Measurements from ENCODE around the gene DIRAS2. TPM values are rescaled to one million over a fixed set of nuclear protein-coding genes. Genes with fewer than 3 reads are reported as not detected.
"Not testable (repeated sequence)": the region's sequence is repeated elsewhere in the genome, so short reads cannot be mapped to it uniquely, and the experiment has no call there.

The DIRAS2 gene
- total and polyA plus RNA-seq, 3 donors from 2014 or later: 0.12 to 0.29 TPM; not detected in 1

GRCh38 chr9:90665072-90665471 is 22.4 kb upstream of the DIRAS2 start:
- Histone ChIP-seq H3K27ac (no peak overlapping the region), H3K36me3 (ENCODE audit: low read depth, missing control alignments) (no peaks in the 10 kb centered on the region), H3K4me3 (no peak overlapping the region), H3K4me1 (no peaks in the 10 kb centered on the region), H3K27me3 (no peaks in the 10 kb centered on the region), H3K9me3 (no peaks in the 10 kb centered on the region)
- DNase-seq: no peak
- intact Hi-C loops (cut with DNase I; ENCODE audit: low total_unique reads): no loop called here
- TF ChIP-seq POLR2A (IDR thresholded peaks at IDR 0.05) (no peak), CTCF (IDR thresholded peaks at IDR 0.05) (no peak)
- WGBS, 2 donors: 68 to 93% methylated on average over 4 of the region's 4 CpGs

GRCh38 chr9:90659650-90660364 is 17.2 kb upstream of the DIRAS2 start:
- intact Hi-C loops (cut with DNase I; ENCODE audit: low total_unique reads): no loop called here
- H3K27ac ChIP-seq: no peak overlapping the region
- no peaks in the 10 kb centered on the region for H3K36me3 ChIP-seq (ENCODE audit: low read depth, missing control alignments)
- H3K4me1 ChIP-seq: no peaks in the 10 kb centered on the region
- no peak for TF ChIP-seq POLR2A (IDR thresholded peaks at IDR 0.05)
- TF ChIP-seq CTCF (IDR thresholded peaks at IDR 0.05): no peak
- WGBS, 2 donors: 74 to 78% methylated on average over 3 of the region's 3 CpGs
- no peaks in the 10 kb centered on the region for H3K9me3 ChIP-seq
- H3K4me3 ChIP-seq: no peak overlapping the region
- no peak for DNase-seq
- no peaks in the 10 kb centered on the region for H3K27me3 ChIP-seq

GRCh38 chr9:90658783-90659182 is 16.2 kb upstream of the DIRAS2 start:
- Histone ChIP-seq H3K27ac (no peak overlapping the region), H3K4me1 (no peaks in the 10 kb centered on the region), H3K4me3 (no peak overlapping the region), H3K36me3 (ENCODE audit: low read depth, missing control alignments) (no peaks in the 10 kb centered on the region), H3K9me3 (no peaks in the 10 kb centered on the region), H3K27me3 (no peaks in the 10 kb centered on the region)
- DNase-seq: no peak
- 95 to 96% methylated on average over 4 of the region's 4 CpGs for WGBS, 2 donors
- intact Hi-C loops (cut with DNase I; ENCODE audit: low total_unique reads): no loop called here
- TF ChIP-seq POLR2A (IDR thresholded peaks at IDR 0.05): no peak

GRCh38 chr9:90658181-90658580 is 15.6 kb upstream of the DIRAS2 start:
- intact Hi-C loops (cut with DNase I; ENCODE audit: low total_unique reads): no loop called here
- H3K27me3 ChIP-seq: no peaks in the 10 kb centered on the region
- no peak for DNase-seq
- no peak overlapping the region for H3K4me3 ChIP-seq
- H3K9me3 ChIP-seq: no peaks in the 10 kb centered on the region
- 69 to 72% methylated on average over 3 of the region's 3 CpGs for WGBS, 2 donors
- no peak overlapping the region for H3K27ac ChIP-seq
- no peak for TF ChIP-seq CTCF (IDR thresholded peaks at IDR 0.05)
- no peak for TF ChIP-seq POLR2A (IDR thresholded peaks at IDR 0.05)
- H3K36me3 ChIP-seq (ENCODE audit: low read depth, missing control alignments): no peaks in the 10 kb centered on the region
- H3K4me1 ChIP-seq: no peaks in the 10 kb centered on the region

- DNase-seq; intact Hi-C loops (cut with DNase I; ENCODE audit: low total_unique reads); H3K9me3 ChIP-seq; H3K27me3 ChIP-seq; H3K4me3 ChIP-seq; H3K4me1 ChIP-seq; H3K27ac ChIP-seq; H3K36me3 ChIP-seq (ENCODE audit: low read depth, missing control alignments): not testable (repeated sequence)
- 87% methylated on average over 6 of the region's 6 CpGs for WGBS, 2 donors
These were observed 14.3 kb upstream of the DIRAS2 start for GRCh38 chr9:90656876-90657275.

DNA sequence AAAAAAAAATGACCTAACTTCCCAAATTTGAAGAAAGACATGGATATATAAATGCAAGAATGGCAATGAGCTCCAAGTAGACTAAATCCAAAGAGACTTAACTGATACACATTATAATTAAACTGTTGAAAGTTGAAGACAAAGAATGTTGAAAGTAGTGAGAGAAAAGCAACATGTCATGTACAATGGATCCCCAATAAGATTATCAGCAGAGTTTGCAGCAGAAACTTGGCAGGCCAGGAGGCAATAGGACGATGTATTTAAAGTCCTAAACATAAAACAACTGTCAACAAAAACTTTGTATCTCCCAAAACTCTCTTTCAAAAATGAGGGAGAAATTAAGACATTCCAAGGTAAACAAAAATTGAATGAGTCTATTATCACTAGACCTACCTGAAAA is 8.6 kb upstream of the DIRAS2 start:
- H3K27me3 ChIP-seq: no peaks in the 10 kb centered on the region
- TF ChIP-seq CTCF (IDR thresholded peaks at IDR 0.05): no peak
- DNase-seq: no peak
- intact Hi-C loops (cut with DNase I; ENCODE audit: low total_unique reads): no loop called here
- H3K27ac ChIP-seq: no peak overlapping the region
- 65 to 80% methylated on average over 1 of the region's 1 CpG for WGBS, 2 donors
- H3K4me1 ChIP-seq: no peaks in the 10 kb centered on the region
- no peak overlapping the region for H3K4me3 ChIP-seq
- no peaks in the 10 kb centered on the region for H3K9me3 ChIP-seq
- no peaks in the 10 kb centered on the region for H3K36me3 ChIP-seq (ENCODE audit: low read depth, missing control alignments)
